Measurements from ENCODE around the gene PUM1. TPM values are rescaled to one million over a fixed set of nuclear protein-coding genes. Genes with fewer than 3 reads are reported as not detected.

Gene PUM1
- total RNA-seq, 2 donors from 2014 or later: 70.4 to 97.9 TPM

DNA sequence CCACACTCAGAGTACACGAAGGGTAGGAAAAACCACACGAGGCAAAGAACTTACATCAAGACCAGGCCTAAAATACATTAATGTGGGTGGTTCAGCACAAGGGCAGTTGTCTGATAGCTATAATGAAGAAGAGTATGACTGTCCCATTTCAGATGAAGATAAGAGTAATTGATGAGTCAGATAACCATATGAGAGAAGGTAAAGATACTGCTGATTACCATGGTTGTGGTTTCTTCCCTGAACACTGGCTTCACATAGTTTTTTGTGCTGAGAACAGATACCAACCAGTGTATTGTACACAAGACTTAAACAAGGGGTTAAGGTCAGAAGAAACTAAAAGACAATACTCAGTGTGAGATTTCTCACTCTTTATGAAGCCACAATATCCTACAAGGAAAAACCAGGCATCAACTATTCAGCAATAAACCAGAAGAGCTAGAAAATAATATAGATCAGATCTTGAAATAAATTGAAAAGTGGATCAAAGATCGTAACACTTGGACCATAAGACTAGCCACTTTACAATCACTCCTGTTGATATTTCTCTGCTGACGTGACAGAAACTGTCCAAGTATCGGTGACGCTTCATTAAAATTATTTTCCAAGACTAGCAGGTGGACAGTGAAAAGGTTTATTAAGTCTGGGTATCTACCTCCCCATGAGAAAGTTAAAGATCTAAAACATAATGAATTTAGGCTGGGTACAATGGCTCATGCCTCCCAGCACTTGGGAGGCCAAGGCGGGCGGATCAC is 28.6 kb downstream of the PUM1 start:
- DNase-seq (ENCODE audit: low spot score) (no peak), ATAC-seq (ENCODE audit: insufficient number of reproducible peaks, low FRiP score, low read depth) (no peak)
- H3K27ac ChIP-seq: no peak overlapping the region
- H3K4me1 ChIP-seq (ENCODE audit: control insufficient read depth in 1 of 2, low read depth in 2 of 2): peaks cover 12 to 36% of the 10 kb centered on the region in 2 donors
- TF ChIP-seq, protein P1, sequence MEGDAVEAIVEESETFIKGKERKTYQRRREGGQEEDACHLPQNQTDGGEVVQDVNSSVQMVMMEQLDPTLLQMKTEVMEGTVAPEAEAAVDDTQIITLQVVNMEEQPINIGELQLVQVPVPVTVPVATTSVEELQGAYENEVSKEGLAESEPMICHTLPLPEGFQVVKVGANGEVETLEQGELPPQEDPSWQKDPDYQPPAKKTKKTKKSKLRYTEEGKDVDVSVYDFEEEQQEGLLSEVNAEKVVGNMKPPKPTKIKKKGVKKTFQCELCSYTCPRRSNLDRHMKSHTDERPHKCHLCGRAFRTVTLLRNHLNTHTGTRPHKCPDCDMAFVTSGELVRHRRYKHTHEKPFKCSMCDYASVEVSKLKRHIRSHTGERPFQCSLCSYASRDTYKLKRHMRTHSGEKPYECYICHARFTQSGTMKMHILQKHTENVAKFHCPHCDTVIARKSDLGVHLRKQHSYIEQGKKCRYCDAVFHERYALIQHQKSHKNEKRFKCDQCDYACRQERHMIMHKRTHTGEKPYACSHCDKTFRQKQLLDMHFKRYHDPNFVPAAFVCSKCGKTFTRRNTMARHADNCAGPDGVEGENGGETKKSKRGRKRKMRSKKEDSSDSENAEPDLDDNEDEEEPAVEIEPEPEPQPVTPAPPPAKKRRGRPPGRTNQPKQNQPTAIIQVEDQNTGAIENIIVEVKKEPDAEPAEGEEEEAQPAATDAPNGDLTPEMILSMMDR (IDR thresholded peaks at IDR 0.05): no peak
- no peaks in the 10 kb centered on the region for H3K27me3 ChIP-seq (replicated peaks; ENCODE audit: insufficient read depth)
- H3K4me3 ChIP-seq: no peak overlapping the region
- no peaks in the 10 kb centered on the region for H3K36me3 ChIP-seq
- H3K9me3 ChIP-seq: no peaks in the 10 kb centered on the region

DNA sequence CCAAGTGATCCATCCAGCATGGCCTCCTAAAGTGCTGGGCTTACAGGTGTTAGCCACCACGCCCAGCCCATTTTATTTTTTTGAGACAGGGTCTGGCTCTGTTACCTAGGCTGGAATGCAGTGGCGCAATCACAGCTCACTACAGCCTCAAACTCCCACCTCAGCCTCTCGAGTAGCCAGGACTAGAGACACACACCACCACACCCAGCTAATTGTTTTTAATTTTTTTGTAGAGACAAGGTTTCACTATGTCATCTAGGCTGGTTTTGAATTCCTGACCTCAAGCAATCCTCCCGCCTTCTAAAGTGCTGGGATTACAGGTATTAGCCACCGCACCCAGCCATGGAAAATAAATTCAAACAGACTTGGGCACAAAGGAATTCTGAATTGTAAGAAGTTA is 31.9 kb downstream of the PUM1 start:
- TF ChIP-seq, protein P1 (IDR thresholded peaks at IDR 0.05): no peak
- ATAC-seq (ENCODE audit: insufficient number of reproducible peaks, low FRiP score, low read depth): no peak
- Histone ChIP-seq H3K27ac (no peak overlapping the region), H3K36me3 (no peaks in the 10 kb centered on the region), H3K9me3 (no peaks in the 10 kb centered on the region), H3K4me1 (ENCODE audit: control insufficient read depth in 1 of 2, low read depth in 2 of 2) (peaks cover 17 to 42% of the 10 kb centered on the region in 2 donors), H3K4me3 (no peak overlapping the region), H3K27me3 (replicated peaks; ENCODE audit: insufficient read depth) (no peaks in the 10 kb centered on the region)
- no peak for DNase-seq (ENCODE audit: low spot score)

DNA sequence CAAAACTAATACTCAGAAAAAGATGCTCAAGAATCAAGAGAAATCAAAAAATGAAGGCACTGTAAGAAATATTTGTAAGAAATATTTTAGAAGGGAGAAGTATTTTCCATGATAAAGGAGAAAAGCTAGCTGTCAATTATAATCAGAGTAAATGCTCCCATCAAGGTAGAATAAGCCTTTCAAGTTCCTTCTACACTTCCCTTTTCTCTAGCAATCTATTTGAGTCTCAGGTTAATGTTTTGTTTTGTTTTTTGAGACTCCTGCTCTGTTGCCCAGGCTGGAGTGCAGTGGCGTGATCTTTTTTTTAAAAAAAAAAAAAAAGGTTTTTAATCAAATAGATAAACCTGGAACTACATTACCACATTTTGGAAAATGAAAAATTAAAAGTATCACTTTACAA is 33.3 kb downstream of the PUM1 start:
- ATAC-seq (ENCODE audit: insufficient number of reproducible peaks, low FRiP score, low read depth) (no peak), DNase-seq (ENCODE audit: low spot score) (no peak)
- Histone ChIP-seq H3K27me3 (replicated peaks; ENCODE audit: insufficient read depth) (no peaks in the 10 kb centered on the region), H3K36me3 (no peaks in the 10 kb centered on the region), H3K27ac (no peak overlapping the region), H3K4me3 (no peak overlapping the region), H3K9me3 (no peaks in the 10 kb centered on the region), H3K4me1 (ENCODE audit: control insufficient read depth in 1 of 2, low read depth in 2 of 2) (peaks cover 26 to 45% of the 10 kb centered on the region in 2 donors)
- TF ChIP-seq, protein P1 (IDR thresholded peaks at IDR 0.05): no peak

DNA sequence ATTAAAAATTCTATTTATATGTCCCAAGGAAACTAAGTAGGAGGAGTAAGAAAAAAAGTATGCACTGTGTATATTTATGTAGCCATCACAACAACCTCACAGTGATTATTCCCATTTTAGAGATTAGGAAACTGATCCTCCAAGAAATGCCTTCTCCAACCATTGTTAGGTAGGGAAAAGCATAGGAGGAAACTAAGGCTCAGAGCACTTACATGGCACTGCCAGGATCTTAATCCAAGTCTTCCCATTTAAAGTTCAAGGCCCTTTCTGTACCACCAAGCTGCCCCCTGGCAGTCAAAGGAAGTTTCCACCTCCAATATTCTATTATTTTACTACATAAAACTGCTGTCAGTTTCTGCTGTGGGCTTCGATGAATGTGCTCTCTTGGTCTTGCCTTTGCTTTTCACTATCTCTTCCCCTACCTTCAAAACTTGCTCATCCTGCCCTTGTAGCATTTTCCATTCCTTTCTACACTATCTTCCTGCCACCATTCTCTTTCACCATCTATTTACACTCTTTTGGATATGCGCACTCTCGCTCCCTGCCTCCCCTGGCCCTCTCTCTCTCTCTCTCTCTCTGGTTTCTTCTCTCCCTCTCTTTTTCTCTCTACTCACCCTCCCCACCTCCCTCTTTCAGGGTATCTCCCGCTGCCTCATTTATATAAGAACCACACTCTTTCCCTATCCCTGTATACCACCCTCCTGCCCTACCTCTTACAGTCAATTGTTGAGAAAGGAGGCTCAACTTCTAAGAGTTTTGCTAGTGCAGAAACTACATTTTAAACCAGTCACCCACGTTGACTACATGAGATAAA is 34.0 kb downstream of the PUM1 start:
- TF ChIP-seq, protein P1 (IDR thresholded peaks at IDR 0.05): no peak
- no peak for ATAC-seq (ENCODE audit: insufficient number of reproducible peaks, low FRiP score, low read depth)
- DNase-seq (ENCODE audit: low spot score): no peak
- Histone ChIP-seq H3K36me3 (no peaks in the 10 kb centered on the region), H3K27me3 (replicated peaks; ENCODE audit: insufficient read depth) (no peaks in the 10 kb centered on the region), H3K4me3 (no peak overlapping the region), H3K27ac (no peak overlapping the region), H3K4me1 (ENCODE audit: control insufficient read depth in 1 of 2, low read depth in 2 of 2) (peaks cover 29 to 48% of the 10 kb centered on the region in 2 donors), H3K9me3 (no peaks in the 10 kb centered on the region)

DNA sequence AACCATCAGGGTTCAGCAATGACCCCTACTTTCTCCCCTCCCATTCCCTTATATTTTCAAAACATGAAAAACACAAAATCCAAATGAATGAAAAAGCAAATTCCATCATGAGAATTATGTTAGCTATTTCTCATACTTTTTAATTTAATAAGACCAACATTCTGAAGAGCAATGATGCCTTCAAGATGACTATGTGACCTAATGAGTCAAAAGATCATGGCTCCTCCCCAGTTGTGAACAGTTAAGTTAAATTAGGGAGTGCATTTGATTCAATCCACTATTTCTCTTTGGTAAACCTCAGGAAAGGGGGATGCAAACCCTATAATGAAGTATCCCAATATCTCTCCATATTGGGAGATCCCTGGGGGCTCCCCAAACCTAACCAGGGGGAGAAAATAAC is 36.5 kb downstream of the PUM1 start:
- DNase-seq (ENCODE audit: low spot score) (no peak), ATAC-seq (ENCODE audit: insufficient number of reproducible peaks, low FRiP score, low read depth) (no peak)
- Histone ChIP-seq H3K27ac (peak overlapping the region in 1 of 2 donors; percentile 49), H3K4me1 (ENCODE audit: control insufficient read depth in 1 of 2, low read depth in 2 of 2) (peaks cover 26 to 41% of the 10 kb centered on the region in 2 donors), H3K9me3 (no peaks in the 10 kb centered on the region), H3K4me3 (no peak overlapping the region), H3K36me3 (no peaks in the 10 kb centered on the region), H3K27me3 (replicated peaks; ENCODE audit: insufficient read depth) (no peaks in the 10 kb centered on the region)
- TF ChIP-seq, protein P1 (IDR thresholded peaks at IDR 0.05): no peak
